ENCODE results near the gene A1CF. TPM values are rescaled to one million over a fixed set of nuclear protein-coding genes. Genes with fewer than 3 reads are reported as not detected.

A1CF gene
- total RNA-seq, result not detected in 2 replicates

GRCh38 chr10:50885097-50885859, at the start of gene A1CF:
TSS of gene A1CF (minus strand) at chr10:50885627. CDS start at chr10:50859940, 25,687 bp downstream.

Other genes with a start within 250 kb of the A1CF start
- 2.5 and 3.7 TPM in 2 replicates for gene ASAH2B, start 145.7 kb downstream of the A1CF start, total RNA-seq
- 0.49 and 2.4 TPM in 2 replicates for gene PRKG1, start 188.9 kb upstream of the A1CF start, total RNA-seq